OCI-LY7 (cell line): ENCODE data around the gene PRDM10. TPM values are rescaled to one million over a fixed set of nuclear protein-coding genes. Genes with fewer than 3 reads are reported as not detected.

Source experiments
- BruUV-seq: library from RNA; stranded (reverse); fragments of 400-500 nt; replicated peaks from 2 replicates; lab custom pipeline; 2021; lab: Mats Ljungman, UMichigan
- CTCF ChIA-PET: fragments of 300-600 bp; sonication (Branson Sonifier 250); formaldehyde crosslinking; loops from one replicate; lab custom pipeline; 2022; ENCODE audit warnings: antibody characterized with exemption; ENCODE audit not compliant: unreplicated experiment; lab: Charles Lee
- POLR2A ChIA-PET: fragments of 300-600 bp; sonication (Branson Sonifier 250); formaldehyde crosslinking; loops from one replicate; lab custom pipeline; 2022; ENCODE audit warnings: antibody characterized with exemption; lab: Charles Lee
- DNase-seq: peaks from one replicate; pipeline ENCODE4 v3.0.0-alpha.2; 2015; ENCODE audit warnings: low spot score
- H2AFZ ChIP-seq: fragments of 200-600 bp; sonication (generic), shearing (Covaris generic); 2 replicates; pipeline ENCODE4 v1.6.1; 2014; ENCODE audit warnings: mild to moderate bottlenecking, antibody characterized with exemption, low read length, moderate library complexity
- H3K27ac ChIP-seq: fragments of 200-600 bp; sonication (generic); 2 replicates; pipeline ENCODE4 v1.5.1; 2014; ENCODE audit warnings: mixed run types, low read depth, mild to moderate bottlenecking, moderate library complexity, low read length, inconsistent platforms; ENCODE audit not compliant: poor library complexity, severe bottlenecking
- H3K36me3 ChIP-seq: fragments of 200-600 bp; sonication (generic); 2 replicates; pipeline ENCODE4 v1.6.1; 2014; ENCODE audit warnings: mild to moderate bottlenecking, antibody characterized with exemption, low read length, moderate library complexity, mixed read lengths; ENCODE audit not compliant: insufficient read depth
- H3K4me1 ChIP-seq: fragments of 200-600 bp; sonication (generic); 2 replicates; pipeline ENCODE4 v1.5.1; 2014; ENCODE audit warnings: mild to moderate bottlenecking, low read length; ENCODE audit not compliant: insufficient read depth, poor library complexity, severe bottlenecking
- H3K4me2 ChIP-seq: fragments of 200-600 bp; sonication (generic); 2 replicates; pipeline ENCODE4 v1.6.1; 2014; ENCODE audit warnings: mild to moderate bottlenecking, low read length
- H3K4me3 ChIP-seq: fragments of 200-600 bp; sonication (generic); 2 replicates; pipeline ENCODE4 v1.5.1; 2014; ENCODE audit warnings: mild to moderate bottlenecking, low read depth, low read length; ENCODE audit not compliant: poor library complexity, severe bottlenecking
- H3K79me2 ChIP-seq: fragments of 200-600 bp; sonication (generic); 2 replicates; pipeline ENCODE4 v1.6.1; 2016; ENCODE audit warnings: low read depth, mild to moderate bottlenecking, low read length, moderate library complexity, mixed read lengths; ENCODE audit not compliant: insufficient read depth
- H3K9me2 ChIP-seq: fragments of 200-600 bp; sonication (generic); 2 replicates; pipeline ENCODE4 v1.6.1; 2016; ENCODE audit warnings: mild to moderate bottlenecking, low read length, mixed read lengths; ENCODE audit not compliant: insufficient read depth
- H3K9me3 ChIP-seq: fragments of 200-600 bp; sonication (generic); 2 replicates; pipeline ENCODE4 v1.6.1; 2014; ENCODE audit warnings: mild to moderate bottlenecking, mixed run types, low read length, mixed read lengths
- H4K20me1 ChIP-seq: fragments of 200-600 bp; sonication (generic); 2 replicates; pipeline ENCODE4 v1.6.1; 2014; ENCODE audit warnings: mild to moderate bottlenecking, antibody characterized with exemption, low read length, moderate library complexity, mixed read lengths; ENCODE audit not compliant: insufficient read depth
- EZH2phosphoT487 ChIP-seq: fragments of 200-600 bp; sonication (generic); IDR thresholded peaks from 2 replicates; pipeline ENCODE4 v1.6.1; 2018; ENCODE audit warnings: low read depth, borderline replicate concordance, mild to moderate bottlenecking, mixed run types, antibody characterized with exemption, low read length, moderate library complexity, mixed read lengths
- intact Hi-C: fragments of 100-400 bp; cut with micrococcal nuclease; formaldehyde crosslinking; loops from one replicate; pipeline ENCODE4 v1.10.0; 2022; ENCODE audit not compliant: unreplicated experiment
- total RNA-seq, 2 experiments: library from RNA; depleted of rRNA in 1 of 2; stranded (reverse); fragments of >200 nt in 1 of 2; shearing (Covaris generic) in 1 of 2; gene quantifications; 2 replicates each; pipeline ENCODE4 v1.2.3, GENCODE V29; 2014 to 2022
- TF ChIP-seq, protein P1 (sequence below): fragments of 200-600 bp; sonication (generic); conservative IDR thresholded peaks from 2 replicates; pipeline ENCODE4 v1.5.1; 2014; ENCODE audit warnings: mild to moderate bottlenecking, antibody characterized with exemption, low read length, moderate library complexity, mixed read lengths

Gene PRDM10
- total RNA-seq, 2 experiments from 2014 or later: 29.8 to 60.6 TPM

DNA sequence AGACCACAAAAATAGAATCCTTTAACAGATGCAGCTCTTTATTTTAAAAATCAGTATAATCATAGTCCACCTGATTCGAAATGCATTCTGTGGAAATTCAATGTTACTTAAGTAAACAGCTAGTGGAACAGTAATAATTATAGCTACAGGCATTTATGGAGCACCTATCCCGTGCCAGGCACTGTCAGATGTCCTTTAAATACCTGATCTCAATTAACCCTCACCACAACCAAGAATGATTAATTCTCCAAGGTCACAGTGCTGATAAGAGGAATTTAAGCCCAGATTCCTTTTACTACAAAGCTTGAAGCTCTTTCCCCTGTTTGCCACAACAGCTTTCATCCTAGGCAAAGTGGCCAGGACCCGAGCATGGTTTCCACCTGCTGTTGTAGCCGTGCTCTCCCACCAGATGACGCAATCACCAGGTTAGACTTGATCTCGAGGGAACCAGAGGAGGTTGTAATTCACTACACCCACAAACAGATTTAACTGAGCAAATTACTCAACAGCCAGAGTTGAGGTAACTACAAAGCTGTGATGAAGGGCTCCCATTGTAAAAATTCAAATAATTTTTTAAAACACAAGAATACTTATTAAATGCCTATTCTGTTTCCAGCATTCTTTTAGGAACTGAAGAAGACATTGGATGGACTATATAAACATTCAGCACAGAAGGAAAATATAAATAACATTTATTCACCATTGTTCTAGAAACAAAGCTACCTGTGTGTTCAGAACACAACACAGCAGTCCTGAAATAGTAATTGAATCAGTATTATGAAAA is 10.3 kb downstream of the PRDM10 start:
- peak; percentile 91 for DNase-seq
- intact Hi-C loops: loop anchor here (1.0 to 2.0 kb wide), 3 partner anchors 46 to 140 kb away; no protein-coding TSS in a partner anchor
- H3K4me2 ChIP-seq: peak overlapping the region; percentile 25
- no peak overlapping the region for H3K4me3 ChIP-seq
- H3K36me3 ChIP-seq: peaks cover 1% of the 10 kb centered on the region
- H4K20me1 ChIP-seq: no peaks in the 10 kb centered on the region
- peaks cover 56% of the 10 kb centered on the region for H3K4me1 ChIP-seq
- peaks cover 10% of the 10 kb centered on the region; the same call in 1 of the 2 replicates for H3K79me2 ChIP-seq
- H3K27ac ChIP-seq: peak overlapping the region; percentile 45
- no TSS peak for BruUV-seq
- ChIA-PET CTCF (interaction anchor here (0.6 to 1.7 kb wide), 13 partner anchors 10 to 168 kb away, joined by 3 to 17 read pairs (median 4); partner anchors contain the start of genes PRDM10 and ST14), POLR2A (interaction anchor here (0.7 to 12.4 kb wide), 20 partner anchors 10 to 169 kb away, joined by 3 to 228 read pairs (median 5); partner anchors contain the start of gene PRDM10)
- no peaks in the 10 kb centered on the region for H3K9me3 ChIP-seq
- H3K9me2 ChIP-seq: no peaks in the 10 kb centered on the region
- TF ChIP-seq, protein P1, sequence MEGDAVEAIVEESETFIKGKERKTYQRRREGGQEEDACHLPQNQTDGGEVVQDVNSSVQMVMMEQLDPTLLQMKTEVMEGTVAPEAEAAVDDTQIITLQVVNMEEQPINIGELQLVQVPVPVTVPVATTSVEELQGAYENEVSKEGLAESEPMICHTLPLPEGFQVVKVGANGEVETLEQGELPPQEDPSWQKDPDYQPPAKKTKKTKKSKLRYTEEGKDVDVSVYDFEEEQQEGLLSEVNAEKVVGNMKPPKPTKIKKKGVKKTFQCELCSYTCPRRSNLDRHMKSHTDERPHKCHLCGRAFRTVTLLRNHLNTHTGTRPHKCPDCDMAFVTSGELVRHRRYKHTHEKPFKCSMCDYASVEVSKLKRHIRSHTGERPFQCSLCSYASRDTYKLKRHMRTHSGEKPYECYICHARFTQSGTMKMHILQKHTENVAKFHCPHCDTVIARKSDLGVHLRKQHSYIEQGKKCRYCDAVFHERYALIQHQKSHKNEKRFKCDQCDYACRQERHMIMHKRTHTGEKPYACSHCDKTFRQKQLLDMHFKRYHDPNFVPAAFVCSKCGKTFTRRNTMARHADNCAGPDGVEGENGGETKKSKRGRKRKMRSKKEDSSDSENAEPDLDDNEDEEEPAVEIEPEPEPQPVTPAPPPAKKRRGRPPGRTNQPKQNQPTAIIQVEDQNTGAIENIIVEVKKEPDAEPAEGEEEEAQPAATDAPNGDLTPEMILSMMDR: peak; percentile 92
- TF ChIP-seq EZH2phosphoT487: no peak
- H2AFZ ChIP-seq: peak overlapping the region; percentile 20; the same call in 1 of the 2 replicates

DNA sequence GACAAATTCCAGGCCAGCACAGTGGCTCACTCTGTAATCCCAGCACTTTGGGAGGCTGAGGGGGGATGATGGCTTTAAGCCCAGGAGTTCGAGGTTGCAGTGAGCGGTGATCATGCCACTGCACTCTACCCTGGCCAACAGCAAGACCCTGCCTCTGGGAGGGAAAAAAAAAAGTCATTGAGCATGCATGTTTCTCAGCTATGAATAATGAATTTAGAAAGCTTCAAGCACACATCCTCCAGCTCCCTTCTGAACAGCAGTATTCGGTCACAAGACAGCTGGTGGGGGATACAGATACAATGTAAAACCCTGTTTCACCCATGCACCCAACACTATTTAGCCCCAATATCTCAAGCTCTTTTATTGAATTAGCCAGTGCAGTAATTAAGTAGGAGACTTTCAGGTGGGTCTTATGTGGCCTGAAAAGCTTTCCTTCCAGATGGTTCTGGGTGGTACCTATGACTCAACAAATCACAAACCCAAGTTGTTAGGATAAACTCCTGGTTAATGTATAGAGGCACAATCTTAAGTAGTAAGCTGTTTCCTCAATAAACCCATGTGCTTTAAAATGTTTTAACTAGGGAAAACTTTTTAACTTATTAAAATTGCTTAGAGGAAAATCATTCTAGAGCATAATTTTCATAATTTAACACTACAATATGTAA is 13.4 kb downstream of the PRDM10 start:
- BruUV-seq: no TSS peak
- Histone ChIP-seq H3K9me3 (no peaks in the 10 kb centered on the region), H3K9me2 (no peaks in the 10 kb centered on the region), H3K36me3 (no peaks in the 10 kb centered on the region), H3K4me1 (peaks cover 25% of the 10 kb centered on the region), H4K20me1 (no peaks in the 10 kb centered on the region), H3K4me2 (no peak overlapping the region), H3K4me3 (no peak overlapping the region), H2AFZ (no peak overlapping the region), H3K79me2 (no peaks in the 10 kb centered on the region), H3K27ac (no peak overlapping the region)
- POLR2A ChIA-PET: interaction anchor here (0.7 to 12.4 kb wide), 13 partner anchors 11 to 136 kb away, joined by 3 to 228 read pairs (median 3); partner anchors contain the start of gene PRDM10
- TF ChIP-seq EZH2phosphoT487: no peak
- TF ChIP-seq, protein P1: no peak
- intact Hi-C loops: no loop called here
- CTCF ChIA-PET: interaction anchor here (0.6 to 1.3 kb wide), 3 partner anchors 15 to 126 kb away, joined by 3 read pairs; no protein-coding TSS in a partner anchor
- DNase-seq: no peak
